PC-9 (cell line): ENCODE measurements around the gene PSMA5. TPM values are rescaled to one million over a fixed set of nuclear protein-coding genes. Genes with fewer than 3 reads are reported as not detected.

Experiments
- BruUV-seq: library from RNA; stranded (reverse); fragments of 400-500 nt; replicated peaks from 2 replicates; lab custom pipeline; 2021; lab: Mats Ljungman, UMichigan
- CTCF ChIA-PET: fragments of 300-600 bp; sonication (Branson Sonifier 250); formaldehyde crosslinking; loops from one replicate; lab custom pipeline; 2022; ENCODE audit warnings: antibody characterized with exemption; lab: Charles Lee
- POLR2A ChIA-PET: fragments of 300-600 bp; sonication (Branson Sonifier 250); formaldehyde crosslinking; loops from one replicate; lab custom pipeline; 2022; ENCODE audit warnings: antibody characterized with exemption; ENCODE audit not compliant: unreplicated experiment; lab: Charles Lee
- DNase-seq, 2 experiments: peaks; one replicate each; pipeline versions ENCODE4 v3.0.0 to v3.0.0-alpha.2; 2015 to 2022; ENCODE audit warnings: mixed read lengths in 1 of 2
- H2AFZ ChIP-seq: fragments of 200-600 bp; sonication (generic); 2 replicates; pipeline ENCODE4 v1.8.1; 2017; ENCODE audit warnings: antibody characterized with exemption
- H3F3A ChIP-seq: fragments of 200-600 bp; sonication (generic); 2 replicates; pipeline ENCODE4 v1.8.1; 2017; ENCODE audit warnings: antibody characterized with exemption, mild to moderate bottlenecking, low read depth; ENCODE audit not compliant: insufficient read depth
- H3K27ac ChIP-seq: fragments of 200-600 bp; sonication (generic); 2 replicates; pipeline ENCODE4 v1.6.1; 2016; ENCODE audit warnings: mixed run types
- H3K27me3 ChIP-seq: fragments of 200-600 bp; sonication (generic); 2 replicates; pipeline ENCODE4 v1.6.1; 2016; ENCODE audit warnings: low read depth, mixed run types; ENCODE audit not compliant: insufficient read depth
- H3K36me3 ChIP-seq: fragments of 200-600 bp; sonication (generic); 2 replicates; pipeline ENCODE4 v1.6.1; 2016; ENCODE audit warnings: low read depth, mixed run types
- H3K4me1 ChIP-seq: fragments of 200-600 bp; sonication (generic); replicated peaks from 2 replicates; pipeline ENCODE4 v1.6.1; 2016; ENCODE audit warnings: mixed run types; ENCODE audit not compliant: insufficient read depth
- H3K4me2 ChIP-seq: fragments of 200-600 bp; sonication (generic); 2 replicates; pipeline ENCODE4 v1.6.1; 2017; ENCODE audit warnings: mixed run types
- H3K4me3 ChIP-seq: fragments of 200-600 bp; sonication (generic); 2 replicates; pipeline ENCODE4 v1.6.1; 2016; ENCODE audit warnings: mixed run types
- H3K79me2 ChIP-seq: fragments of 200-600 bp; sonication (generic); 2 replicates; pipeline ENCODE4 v1.6.1; 2017; ENCODE audit warnings: low read depth, mixed run types
- H3K9me2 ChIP-seq: fragments of 200-600 bp; sonication (generic); 2 replicates; pipeline ENCODE4 v1.8.1; 2017; ENCODE audit warnings: mild to moderate bottlenecking; ENCODE audit not compliant: insufficient read depth
- H3K9me3 ChIP-seq: fragments of 200-600 bp; sonication (generic); 2 replicates; pipeline ENCODE4 v1.8.1; 2016; ENCODE audit warnings: low read depth; ENCODE audit not compliant: insufficient read depth
- H4K20me1 ChIP-seq: fragments of 200-600 bp; sonication (generic); 2 replicates; pipeline ENCODE4 v1.8.1; 2017; ENCODE audit not compliant: insufficient read depth
- CTCF ChIP-seq: fragments of 200-600 bp; sonication (generic); conservative IDR thresholded peaks from 2 replicates; pipeline ENCODE4 v1.6.1; 2017; ENCODE audit warnings: mixed run types, antibody characterized with exemption, mild to moderate bottlenecking, moderate library complexity
- EZH2 ChIP-seq: fragments of 200-600 bp; sonication (generic); IDR thresholded peaks from 2 replicates; pipeline ENCODE4 v1.8.0; 2017; ENCODE audit warnings: antibody characterized with exemption, low read depth
- intact Hi-C: fragments of 100-400 bp; cut with micrococcal nuclease; formaldehyde crosslinking; loops from one replicate; pipeline ENCODE4 v1.10.0; 2022; ENCODE audit not compliant: unreplicated experiment
- total RNA-seq: library from RNA; stranded (reverse); gene quantifications from 2 replicates; pipeline ENCODE4 v1.2.3, GENCODE V29; 2021

The PSMA5 gene
- total RNA-seq, 1 experiment from 2014 or later: 168 TPM

GRCh38 chr1:109402025-109402424, 24.2 kb downstream of the PSMA5 start:
- ChIA-PET CTCF (interaction anchor here (0.6 kb wide), 1 partner anchor 93 kb away, joined by 3 read pairs; no protein-coding TSS in a partner anchor), POLR2A (interaction anchor here (0.7 to 0.8 kb wide), 2 partner anchors 583 to 1538 kb away, joined by 3 to 7 read pairs; no protein-coding TSS in a partner anchor)
- Histone ChIP-seq H3F3A (peaks cover 73% of the 10 kb centered on the region), H3K4me1 (peaks cover 12% of the 10 kb centered on the region), H3K9me3 (no peaks in the 10 kb centered on the region), H3K79me2 (peaks cover 1% of the 10 kb centered on the region), H2AFZ (no peak overlapping the region), H3K4me3 (no peak overlapping the region), H4K20me1 (peaks cover 21% of the 10 kb centered on the region), H3K9me2 (no peaks in the 10 kb centered on the region), H3K4me2 (no peak overlapping the region), H3K27me3 (no peaks in the 10 kb centered on the region), H3K36me3 (peaks cover 42% of the 10 kb centered on the region), H3K27ac (no peak overlapping the region)
- no peak for DNase-seq
- BruUV-seq: no TSS peak
- intact Hi-C loops: loop anchor here (5.0 kb wide), 1 partner anchor 130 kb away; no protein-coding TSS in a partner anchor
- TF ChIP-seq EZH2 (no peak), CTCF (no peak)

GRCh38 chr1:109400035-109400655, 26.1 kb downstream of the PSMA5 start:
- Histone ChIP-seq H3K4me3 (no peak overlapping the region), H3K27me3 (no peaks in the 10 kb centered on the region), H3K9me2 (no peaks in the 10 kb centered on the region), H3K4me2 (no peak overlapping the region), H3K36me3 (peaks cover 32% of the 10 kb centered on the region), H3F3A (peaks cover 57% of the 10 kb centered on the region), H3K4me1 (peaks cover 30% of the 10 kb centered on the region), H3K27ac (no peak overlapping the region), H2AFZ (no peak overlapping the region), H4K20me1 (peaks cover 9% of the 10 kb centered on the region), H3K9me3 (no peaks in the 10 kb centered on the region), H3K79me2 (peaks cover 19% of the 10 kb centered on the region)
- BruUV-seq: no TSS peak
- intact Hi-C loops: loop anchor here (5.0 kb wide), 1 partner anchor 132 kb away; no protein-coding TSS in a partner anchor
- TF ChIP-seq CTCF: no peak
- no peak for TF ChIP-seq EZH2
- CTCF ChIA-PET: interaction anchor here (0.6 to 0.8 kb wide), 2 partner anchors 127 to 159 kb away, joined by 3 read pairs; no protein-coding TSS in a partner anchor
- no peak for DNase-seq
- POLR2A ChIA-PET: interaction anchor here (0.6 kb wide), 1 partner anchor 158 kb away, joined by 27 read pairs; no protein-coding TSS in a partner anchor

- peaks cover 19% of the 10 kb centered on the region for H3K79me2 ChIP-seq
- no peak overlapping the region for H3K4me3 ChIP-seq
- peaks cover 25% of the 10 kb centered on the region for H3K36me3 ChIP-seq
- H3K4me1 ChIP-seq: peaks cover 30% of the 10 kb centered on the region
- H2AFZ ChIP-seq: no peak overlapping the region
- peak overlapping the region; percentile 89 for H3K4me2 ChIP-seq
- no peaks in the 10 kb centered on the region for H3K9me3 ChIP-seq
- CTCF ChIA-PET: interaction anchor here (0.5 to 1.8 kb wide), 5 partner anchors 123 to 290 kb away, joined by 3 to 16 read pairs (median 5); no protein-coding TSS in a partner anchor
- no peaks in the 10 kb centered on the region for H3K27me3 ChIP-seq
- peaks cover 50% of the 10 kb centered on the region for H3F3A ChIP-seq
- TF ChIP-seq CTCF (peak; percentile 93), EZH2 (no peak)
- H4K20me1 ChIP-seq: peaks cover 2% of the 10 kb centered on the region; the same call in 1 of the 2 replicates
- peak in 1 of 2 experiments; percentile 61 for DNase-seq
- BruUV-seq: no TSS peak
- no peaks in the 10 kb centered on the region for H3K9me2 ChIP-seq
- intact Hi-C loops: loop anchor here (1.0 to 2.0 kb wide), 4 partner anchors 136 to 310 kb away; no protein-coding TSS in a partner anchor
- POLR2A ChIA-PET: interaction anchor here (0.6 to 1.0 kb wide), 2 partner anchors 158 to 202 kb away, joined by 16 to 27 read pairs; no protein-coding TSS in a partner anchor
- H3K27ac ChIP-seq: no peak overlapping the region
Observed at GRCh38 chr1:109399326-109399957, 26.8 kb downstream of the PSMA5 start.
